NT2/D1 (cell line): ENCODE measurements around the gene OR5B21.

Experiments
- SUZ12 ChIP-seq: IDR thresholded peaks from 2 replicates; pipeline ENCODE4 v1.6.1; 2011; ENCODE audit not compliant: insufficient read length, insufficient read depth; ENCODE audit errors: extremely low read depth
- YY1 ChIP-seq: IDR thresholded peaks from 2 replicates; pipeline ENCODE4 v1.6.1; 2011; ENCODE audit not compliant: insufficient read length, insufficient read depth

- no peak for TF ChIP-seq SUZ12
- no peak for TF ChIP-seq YY1
Measured at GRCh38 chr11:58549644-58550043, 41.7 kb upstream of the OR5B21 start.
